ENCODE measurements around the gene XCL1.
"Not testable (repeated sequence)": the region's sequence is repeated elsewhere in the genome, so short reads cannot be mapped to it uniquely, and the experiment has no call there.

The XCL1 gene

GRCh38 chr1:168580991-168581390 is 4.6 kb downstream of the XCL1 start:
- not testable (repeated sequence) for H3K9me3 ChIP-seq (ENCODE audit: control insufficient read depth, insufficient read depth, low read length); H3K4me1 ChIP-seq (ENCODE audit: insufficient read depth, low read length); H3K36me3 ChIP-seq (ENCODE audit: insufficient read depth, low read length); H3K9ac ChIP-seq (ENCODE audit: low read depth, low read length)

- peaks cover 10% of the 10 kb centered on the region; the same call in 1 of the 2 replicates for H3K4me1 ChIP-seq (ENCODE audit: insufficient read depth, low read length)
Observed at GRCh38 chr1:168581817-168582572, 5.6 kb downstream of the XCL1 start.

GRCh38 chr1:168582688-168583336 is 6.4 kb downstream of the XCL1 start:
- H3K36me3 ChIP-seq (ENCODE audit: insufficient read depth, low read length) = no peaks in the 10 kb centered on the region
- H3K9ac ChIP-seq (ENCODE audit: low read depth, low read length) = no peak overlapping the region
- H3K4me1 ChIP-seq (ENCODE audit: insufficient read depth, low read length) = peaks cover 10% of the 10 kb centered on the region; the same call in 1 of the 2 replicates
- H3K9me3 ChIP-seq (ENCODE audit: control insufficient read depth, insufficient read depth, low read length) = no peaks in the 10 kb centered on the region

More at GRCh38 chr1:168581817-168582572, 5.6 kb downstream of the XCL1 start:
- Histone ChIP-seq H3K9me3 (ENCODE audit: control insufficient read depth, insufficient read depth, low read length) (no peaks in the 10 kb centered on the region), H3K9ac (ENCODE audit: low read depth, low read length) (no peak overlapping the region), H3K36me3 (ENCODE audit: insufficient read depth, low read length) (no peaks in the 10 kb centered on the region)

- Histone ChIP-seq H3K9me3 (ENCODE audit: control insufficient read depth, insufficient read depth, low read length) (no peaks in the 10 kb centered on the region), H3K4me1 (ENCODE audit: insufficient read depth, low read length) (peaks cover 10% of the 10 kb centered on the region; the same call in 1 of the 2 replicates)
Observed at GRCh38 chr1:168583571-168583970, 7.2 kb downstream of the XCL1 start.

GRCh38 chr1:168585191-168585590 is 8.8 kb downstream of the XCL1 start:
- peaks cover 10% of the 10 kb centered on the region; the same call in 1 of the 2 replicates for H3K4me1 ChIP-seq (ENCODE audit: insufficient read depth, low read length)
- no peak overlapping the region for H3K9ac ChIP-seq (ENCODE audit: low read depth, low read length)
- no peaks in the 10 kb centered on the region for H3K36me3 ChIP-seq (ENCODE audit: insufficient read depth, low read length)
- no peaks in the 10 kb centered on the region for H3K9me3 ChIP-seq (ENCODE audit: control insufficient read depth, insufficient read depth, low read length)

More at GRCh38 chr1:168583571-168583970, 7.2 kb downstream of the XCL1 start:
- Histone ChIP-seq H3K36me3 (ENCODE audit: insufficient read depth, low read length) (no peaks in the 10 kb centered on the region), H3K9ac (ENCODE audit: low read depth, low read length) (no peak overlapping the region)

- no peak overlapping the region for H3K9ac ChIP-seq (ENCODE audit: low read depth, low read length)
- no peaks in the 10 kb centered on the region for H3K36me3 ChIP-seq (ENCODE audit: insufficient read depth, low read length)
- peaks cover 10% of the 10 kb centered on the region; the same call in 1 of the 2 replicates for H3K4me1 ChIP-seq (ENCODE audit: insufficient read depth, low read length)
- H3K9me3 ChIP-seq (ENCODE audit: control insufficient read depth, insufficient read depth, low read length) = no peaks in the 10 kb centered on the region
Observed at GRCh38 chr1:168585937-168586336, 9.5 kb downstream of the XCL1 start.

- Histone ChIP-seq H3K4me1 (ENCODE audit: insufficient read depth, low read length) (no peaks in the 10 kb centered on the region), H3K9ac (ENCODE audit: low read depth, low read length) (no peak overlapping the region), H3K36me3 (ENCODE audit: insufficient read depth, low read length) (no peaks in the 10 kb centered on the region), H3K9me3 (ENCODE audit: control insufficient read depth, insufficient read depth, low read length) (no peaks in the 10 kb centered on the region)
Observed at GRCh38 chr1:168589167-168589566, 12.8 kb downstream of the XCL1 start.

GRCh38 chr1:168591066-168591465 is 14.7 kb downstream of the XCL1 start:
- Histone ChIP-seq H3K4me1 (ENCODE audit: insufficient read depth, low read length) (no peaks in the 10 kb centered on the region), H3K9ac (ENCODE audit: low read depth, low read length) (no peak overlapping the region), H3K9me3 (ENCODE audit: control insufficient read depth, insufficient read depth, low read length) (no peaks in the 10 kb centered on the region), H3K36me3 (ENCODE audit: insufficient read depth, low read length) (no peaks in the 10 kb centered on the region)

GRCh38 chr1:168591641-168592250 is 15.3 kb downstream of the XCL1 start:
- Histone ChIP-seq H3K9ac (ENCODE audit: low read depth, low read length) (no peak overlapping the region), H3K4me1 (ENCODE audit: insufficient read depth, low read length) (no peaks in the 10 kb centered on the region), H3K36me3 (ENCODE audit: insufficient read depth, low read length) (no peaks in the 10 kb centered on the region), H3K9me3 (ENCODE audit: control insufficient read depth, insufficient read depth, low read length) (no peaks in the 10 kb centered on the region)

- not testable (repeated sequence) for H3K4me1 ChIP-seq (ENCODE audit: insufficient read depth, low read length); H3K9me3 ChIP-seq (ENCODE audit: control insufficient read depth, insufficient read depth, low read length); H3K9ac ChIP-seq (ENCODE audit: low read depth, low read length); H3K36me3 ChIP-seq (ENCODE audit: insufficient read depth, low read length)
Observed at GRCh38 chr1:168595403-168595802, 19.0 kb downstream of the XCL1 start.

GRCh38 chr1:168598125-168598524 is 21.7 kb downstream of the XCL1 start:
- no peaks in the 10 kb centered on the region for H3K9me3 ChIP-seq (ENCODE audit: control insufficient read depth, insufficient read depth, low read length)
- no peaks in the 10 kb centered on the region for H3K36me3 ChIP-seq (ENCODE audit: insufficient read depth, low read length)
- H3K4me1 ChIP-seq (ENCODE audit: insufficient read depth, low read length) = no peaks in the 10 kb centered on the region
- H3K9ac ChIP-seq (ENCODE audit: low read depth, low read length) = no peak overlapping the region

GRCh38 chr1:168598892-168599291 is 22.5 kb downstream of the XCL1 start:
- H3K9me3 ChIP-seq (ENCODE audit: control insufficient read depth, insufficient read depth, low read length) = no peaks in the 10 kb centered on the region
- no peak overlapping the region for H3K9ac ChIP-seq (ENCODE audit: low read depth, low read length)
- H3K4me1 ChIP-seq (ENCODE audit: insufficient read depth, low read length) = no peaks in the 10 kb centered on the region
- no peaks in the 10 kb centered on the region for H3K36me3 ChIP-seq (ENCODE audit: insufficient read depth, low read length)

- no peak overlapping the region for H3K9ac ChIP-seq (ENCODE audit: low read depth, low read length)
- no peaks in the 10 kb centered on the region for H3K9me3 ChIP-seq (ENCODE audit: control insufficient read depth, insufficient read depth, low read length)
- no peaks in the 10 kb centered on the region for H3K36me3 ChIP-seq (ENCODE audit: insufficient read depth, low read length)
- no peaks in the 10 kb centered on the region for H3K4me1 ChIP-seq (ENCODE audit: insufficient read depth, low read length)
Observed at GRCh38 chr1:168599641-168600040, 23.2 kb downstream of the XCL1 start.

GRCh38 chr1:168601051-168601450 is 24.6 kb downstream of the XCL1 start:
- H3K36me3 ChIP-seq (ENCODE audit: insufficient read depth, low read length) = no peaks in the 10 kb centered on the region
- no peaks in the 10 kb centered on the region for H3K9me3 ChIP-seq (ENCODE audit: control insufficient read depth, insufficient read depth, low read length)
- no peak overlapping the region for H3K9ac ChIP-seq (ENCODE audit: low read depth, low read length)
- H3K4me1 ChIP-seq (ENCODE audit: insufficient read depth, low read length) = no peaks in the 10 kb centered on the region

All from ES-I3 (cell line).